ENCODE results near the gene S100A12.
"Not testable (repeated sequence)": the region's sequence is repeated elsewhere in the genome, so short reads cannot be mapped to it uniquely, and the experiment has no call there.

GRCh38 chr1:153413961-153414360, 38.5 kb upstream of the S100A12 start:
- not testable (repeated sequence) for TF ChIP-seq CTCF (conservative IDR thresholded peaks at IDR 0.05); ZFX (IDR thresholded peaks at IDR 0.05)

All from C4-2B (cell line).